Astrocyte (in vitro differentiated cells and primary cell): ENCODE data around the gene DENND1C.

Experiments used
- CTCF ChIP-seq: IDR thresholded peaks from 2 replicates; pipeline ENCODE4 v1.5.1; 2011; ENCODE audit warnings: low read depth, mild to moderate bottlenecking, inconsistent platforms, low read length, moderate library complexity; ENCODE audit not compliant: insufficient read depth
- EZH2 ChIP-seq: IDR thresholded peaks from 2 replicates; pipeline ENCODE4 v1.6.1; 2012; ENCODE audit warnings: mild to moderate bottlenecking, low read length, inconsistent platforms; ENCODE audit not compliant: insufficient read depth

GRCh38 chr19:6467384-6467783 is 14.2 kb downstream of the DENND1C start:
- TF ChIP-seq CTCF (no peak), EZH2 (no peak)
